Measurements from ENCODE around the gene GNA12.

The GNA12 gene

GRCh38 chr7:2754086-2754485 is 90.0 kb downstream of the GNA12 start:
- H4K20me1 ChIP-seq (ENCODE audit: insufficient read depth, low read length), result no peaks in the 10 kb centered on the region
- H3K9ac ChIP-seq (ENCODE audit: low read length), result no peak overlapping the region
- no peaks in the 10 kb centered on the region for H3K79me2 ChIP-seq (ENCODE audit: low read length)
- no peak overlapping the region for H3K27ac ChIP-seq (ENCODE audit: low read length)
- H3K9me3 ChIP-seq (replicated peaks; ENCODE audit: insufficient read depth, low read length), result no peaks in the 10 kb centered on the region
- DNase-seq, result no peak
- no peaks in the 10 kb centered on the region for H3K9me2 ChIP-seq (replicated peaks; ENCODE audit: insufficient read depth, low read length)
- H3K36me3 ChIP-seq (replicated peaks; ENCODE audit: insufficient read depth, low read length), result no peaks in the 10 kb centered on the region
- no peak overlapping the region for H3K4me3 ChIP-seq (ENCODE audit: low read length)
- no peaks in the 10 kb centered on the region for H3K27me3 ChIP-seq (replicated peaks; ENCODE audit: insufficient read depth, low read length)
- H2AFZ ChIP-seq (ENCODE audit: low read length), result no peak overlapping the region
- peaks cover 17% of the 10 kb centered on the region for H3K4me1 ChIP-seq (ENCODE audit: low read length)
- peaks cover 17% of the 10 kb centered on the region for H3F3A ChIP-seq (ENCODE audit: insufficient read depth, low read length)
- no peak overlapping the region for H3K4me2 ChIP-seq (ENCODE audit: low read depth, low read length)
- TF ChIP-seq EZH2phosphoT487 (IDR thresholded peaks at IDR 0.05; ENCODE audit: low read length) (no peak), CTCF (IDR thresholded peaks at IDR 0.05; ENCODE audit: low read length) (no peak), EZH2 (optimal IDR thresholded peaks at IDR 0.05; ENCODE audit: low read depth, low read length) (no peak)

GRCh38 chr7:2753148-2753547 is 91.0 kb downstream of the GNA12 start:
- Histone ChIP-seq H2AFZ (ENCODE audit: low read length) (no peak overlapping the region), H3K9me3 (replicated peaks; ENCODE audit: insufficient read depth, low read length) (no peaks in the 10 kb centered on the region), H3K79me2 (ENCODE audit: low read length) (no peaks in the 10 kb centered on the region), H3K9me2 (replicated peaks; ENCODE audit: insufficient read depth, low read length) (no peaks in the 10 kb centered on the region), H3K4me1 (ENCODE audit: low read length) (peaks cover 10% of the 10 kb centered on the region), H3K27ac (ENCODE audit: low read length) (no peak overlapping the region), H3K4me2 (ENCODE audit: low read depth, low read length) (no peak overlapping the region), H3F3A (ENCODE audit: insufficient read depth, low read length) (peaks cover 10% of the 10 kb centered on the region), H3K36me3 (replicated peaks; ENCODE audit: insufficient read depth, low read length) (no peaks in the 10 kb centered on the region), H3K4me3 (ENCODE audit: low read length) (no peak overlapping the region), H3K27me3 (replicated peaks; ENCODE audit: insufficient read depth, low read length) (no peaks in the 10 kb centered on the region), H4K20me1 (ENCODE audit: insufficient read depth, low read length) (no peaks in the 10 kb centered on the region), H3K9ac (ENCODE audit: low read length) (no peak overlapping the region)
- no peak for DNase-seq
- TF ChIP-seq EZH2phosphoT487 (IDR thresholded peaks at IDR 0.05; ENCODE audit: low read length), result no peak
- no peak for TF ChIP-seq CTCF (IDR thresholded peaks at IDR 0.05; ENCODE audit: low read length)
- TF ChIP-seq EZH2 (optimal IDR thresholded peaks at IDR 0.05; ENCODE audit: low read depth, low read length), result no peak

GRCh38 chr7:2751086-2751485 is 93.0 kb downstream of the GNA12 start:
- H3K4me1 ChIP-seq (ENCODE audit: low read length), result no peaks in the 10 kb centered on the region
- H3K27me3 ChIP-seq (replicated peaks; ENCODE audit: insufficient read depth, low read length), result no peaks in the 10 kb centered on the region
- no peaks in the 10 kb centered on the region for H3F3A ChIP-seq (ENCODE audit: insufficient read depth, low read length)
- no peak overlapping the region for H3K4me3 ChIP-seq (ENCODE audit: low read length)
- H3K4me2 ChIP-seq (ENCODE audit: low read depth, low read length), result no peak overlapping the region
- H2AFZ ChIP-seq (ENCODE audit: low read length), result no peak overlapping the region
- no peak overlapping the region for H3K27ac ChIP-seq (ENCODE audit: low read length)
- H3K9me3 ChIP-seq (replicated peaks; ENCODE audit: insufficient read depth, low read length), result no peaks in the 10 kb centered on the region
- no peaks in the 10 kb centered on the region for H3K36me3 ChIP-seq (replicated peaks; ENCODE audit: insufficient read depth, low read length)
- H3K79me2 ChIP-seq (ENCODE audit: low read length), result no peaks in the 10 kb centered on the region
- H3K9me2 ChIP-seq (replicated peaks; ENCODE audit: insufficient read depth, low read length), result no peaks in the 10 kb centered on the region
- no peak for TF ChIP-seq EZH2 (optimal IDR thresholded peaks at IDR 0.05; ENCODE audit: low read depth, low read length)
- no peak for TF ChIP-seq CTCF (IDR thresholded peaks at IDR 0.05; ENCODE audit: low read length)
- no peak for TF ChIP-seq EZH2phosphoT487 (IDR thresholded peaks at IDR 0.05; ENCODE audit: low read length)
- DNase-seq, result no peak
- H3K9ac ChIP-seq (ENCODE audit: low read length), result no peak overlapping the region
- no peaks in the 10 kb centered on the region for H4K20me1 ChIP-seq (ENCODE audit: insufficient read depth, low read length)

All from MM.1S (cell line).